HepG2 (cell line): ENCODE measurements around the gene RANBP3. TPM values are rescaled to one million over a fixed set of nuclear protein-coding genes. Genes with fewer than 3 reads are reported as not detected.

Experiments
- ATAC-seq: fragments of 200-7000 bp; cut with Tn5 transposase; 3 replicates; pipeline ENCODE4 v1.9.1; 2020; ENCODE audit warnings: mild to moderate bottlenecking, moderate library complexity
- BruUV-seq: library from RNA; stranded (reverse); fragments of 400-500 nt; replicated peaks from 2 replicates; lab custom pipeline; 2021; lab: Mats Ljungman, UMichigan
- CTCF ChIA-PET: fragments of 300-600 bp; formaldehyde crosslinking; extraction: SDS; loops from one replicate; lab custom pipeline; 2021; ENCODE audit warnings: low total read pairs, inconsistent platforms, low intra/inter-chr PET ratio; lab: Yijun Ruan, JAX
- POLR2A ChIA-PET: fragments of 350-600 bp; sonication (Branson Sonifier 250); formaldehyde crosslinking; loops from one replicate; lab custom pipeline; 2020; ENCODE audit warnings: antibody characterized with exemption, inconsistent platforms; lab: Yijun Ruan, JAX
- DNase-seq: peaks from one replicate; pipeline ENCODE4 v3.0.0-alpha.2; 2015; ENCODE audit warnings: low spot score
- FAIRE-seq: peaks from 3 replicates; lab custom pipeline; 2011; peaks lifted over from hg19 to GRCh38; lab: Jason Lieb, UNC
- H2AFZ ChIP-seq: one replicate; pipeline ENCODE4 v1.6.1; 2011; ENCODE audit warnings: low read length, inconsistent platforms
- H3K27ac ChIP-seq: fragments of 300-600 bp; 3 replicates; pipeline ENCODE4 v1.8.0; 2011; ENCODE audit warnings: mixed run types, mild to moderate bottlenecking, mixed read lengths, low read length, inconsistent platforms; ENCODE audit not compliant: insufficient read depth; ENCODE audit errors: extremely low read length
- H3K27me3 ChIP-seq, 2 experiments: fragments of 200-600 bp in 1 of 2; 2 replicates in 1 of 2; 3 replicates in 1 of 2; pipeline versions ENCODE4 v1.6.0 to v1.8.0; 2011; ENCODE audit warnings: low read length in 2 of 2, mild to moderate bottlenecking in 2 of 2, moderate library complexity in 2 of 2, inconsistent platforms in 1 of 2; ENCODE audit not compliant: insufficient read depth in 2 of 2, control insufficient read depth in 1 of 2
- H3K36me3 ChIP-seq, 2 experiments: fragments of 200-600 bp in 1 of 2; replicated peaks in 1 of 2; 2 replicates in 1 of 2; 3 replicates in 1 of 2; pipeline versions ENCODE4 v1.5.1 to v1.8.0; 2011; ENCODE audit warnings: low read length in 2 of 2, inconsistent platforms in 1 of 2; ENCODE audit not compliant: insufficient read depth in 2 of 2, control insufficient read depth in 1 of 2
- H3K4me1 ChIP-seq: 2 replicates; pipeline ENCODE4 v1.5.1; 2012; ENCODE audit warnings: low read length, inconsistent platforms; ENCODE audit not compliant: insufficient read depth
- H3K4me2 ChIP-seq: 2 replicates; pipeline ENCODE4 v1.6.0; 2011; ENCODE audit warnings: low read depth, low read length, inconsistent platforms
- H3K4me3 ChIP-seq, 3 experiments: fragments of 200-600 bp in 1 of 3; sonication (generic), shearing (Covaris generic) in 1 of 3; replicated peaks in 1 of 3; 2 replicates each; pipeline ENCODE4 v1.5.1; 2011 to 2016; ENCODE audit warnings: low read length in 3 of 3, inconsistent platforms in 2 of 3, low read depth in 2 of 3, mild to moderate bottlenecking in 2 of 3, control low read depth in 1 of 3, mixed read lengths in 1 of 3; ENCODE audit not compliant: insufficient read depth in 1 of 3
- H3K79me2 ChIP-seq: one replicate; pipeline ENCODE4 v1.6.1; 2011; ENCODE audit warnings: low read length, inconsistent platforms; ENCODE audit not compliant: insufficient read depth
- H3K9ac ChIP-seq: 2 replicates; pipeline ENCODE4 v1.6.0; 2011; ENCODE audit warnings: mild to moderate bottlenecking, low read depth, low read length, inconsistent platforms; ENCODE audit not compliant: insufficient read depth
- H3K9me3 ChIP-seq: 2 replicates; pipeline ENCODE4 v1.5.1; 2012; ENCODE audit warnings: mild to moderate bottlenecking, low read length
- H4K20me1 ChIP-seq: 2 replicates; pipeline ENCODE4 v1.6.0; 2011; ENCODE audit warnings: inconsistent platforms, mild to moderate bottlenecking, low read length, moderate library complexity; ENCODE audit not compliant: insufficient read depth
- AHR ChIP-seq: IDR thresholded peaks from 2 replicates; pipeline ENCODE4 v1.6.1; 2018; ENCODE audit warnings: missing genetic modification reagents, missing compliant biosample characterization
- CEBPB ChIP-seq: IDR thresholded peaks from 2 replicates; pipeline ENCODE4 v1.6.1; 2011; ENCODE audit warnings: low read depth, low read length, improper control_type of control experiment, borderline replicate concordance
- EZH2 ChIP-seq: conservative IDR thresholded peaks from 2 replicates; pipeline ENCODE4 v1.6.1; 2012; ENCODE audit warnings: mild to moderate bottlenecking, low read depth, low read length, moderate library complexity
- MYC ChIP-seq: sonication (generic); formaldehyde crosslinking; IDR thresholded peaks from 2 replicates; pipeline ENCODE4 v1.9.0; 2021; ENCODE audit warnings: missing genetic modification reagents, borderline replicate concordance
- RFX3 ChIP-seq: IDR thresholded peaks from 2 replicates; pipeline ENCODE4 v1.6.1; 2016; ENCODE audit warnings: missing biosample characterization, missing genetic modification reagents
- SAP130 ChIP-seq: IDR thresholded peaks from 2 replicates; pipeline ENCODE4 v1.6.1; 2016; ENCODE audit warnings: low read depth
- SUZ12 ChIP-seq: fragments of 150-350 bp; IDR thresholded peaks from 2 replicates; pipeline ENCODE4 v1.6.1; 2014; ENCODE audit warnings: low read depth, low read length
- TCF12 ChIP-seq, 2 experiments: fragments of 450-650 bp in 1 of 2; sonication (generic) in 1 of 2; formaldehyde crosslinking in 1 of 2; IDR thresholded peaks; 2 replicates each; pipeline versions ENCODE4 v1.6.1 to v1.8.0; 2017 to 2022; ENCODE audit warnings: antibody characterized with exemption in 1 of 2, mild to moderate bottlenecking in 1 of 2, missing genetic modification reagents in 1 of 2, moderate library complexity in 1 of 2
- ZMYM3 ChIP-seq: sonication (generic); formaldehyde crosslinking; IDR thresholded peaks from 2 replicates; pipeline ENCODE4 v1.5.1; 2020; ENCODE audit warnings: mild to moderate bottlenecking, missing genetic modification reagents
- ZNF260 ChIP-seq: sonication (generic); formaldehyde crosslinking; IDR thresholded peaks from 2 replicates; pipeline ENCODE4 v1.4.0; 2020; ENCODE audit warnings: missing genetic modification reagents, low read depth, mild to moderate bottlenecking, borderline replicate concordance
- ZNF343 ChIP-seq: sonication (generic); formaldehyde crosslinking; IDR thresholded peaks from 2 replicates; pipeline ENCODE4 v1.4.0; 2020; ENCODE audit warnings: mild to moderate bottlenecking, missing genetic modification reagents
- ZNF496 ChIP-seq: sonication (generic); formaldehyde crosslinking; IDR thresholded peaks from 2 replicates; pipeline ENCODE4 v1.8.1; 2023; ENCODE audit warnings: mild to moderate bottlenecking, moderate library complexity, missing genetic modification reagents; ENCODE audit not compliant: insufficient replicate concordance
- ZNF547 ChIP-seq: sonication (generic); formaldehyde crosslinking; IDR thresholded peaks from 2 replicates; pipeline ENCODE4 v1.5.1; 2020; ENCODE audit warnings: mild to moderate bottlenecking, missing genetic modification reagents
- WGBS: methylation state at CpG from one replicate; pipeline ENCODE4 v1.1.6; 2017; ENCODE audit warnings: low lambda C conversion rate; 5-methylcytosine and 5-hydroxymethylcytosine counted together
- in situ Hi-C: cut with HindIII; loops from 2 replicates; pipeline ENCODE4 v1.10.0; 2017; ENCODE audit warnings: low pct_unique_long_range_greater_than_20kb; ENCODE audit not compliant: extremely low pct_ligation_motif_present
- intact Hi-C: fragments of 100-400 bp; cut with micrococcal nuclease; formaldehyde crosslinking; loops from one replicate; pipeline ENCODE4 v1.10.0; 2022; ENCODE audit not compliant: unreplicated experiment
- polyA plus RNA-seq, 8 experiments: library from polyadenylated mRNA; depleted of rRNA in 3 of 8; stranded (reverse) in 7 of 8; unstranded in 1 of 8; fragments of >200 nt; fragmentation: Illumina TruSeq in 4 of 8; extraction: Trizol in 4 of 8; gene quantifications; 2 replicates each; pipeline versions ENCODE4 v1.2.1 to v1.2.3, GENCODE V29; 2011 to 2016; ENCODE audit warnings: low read depth in 4 of 8, missing spikeins in 1 of 8, mixed read lengths in 1 of 8; ENCODE audit not compliant: insufficient read depth in 1 of 8
- total RNA-seq, 5 experiments: library from RNA; depleted of rRNA; stranded (reverse); fragments of >200 nt; fragmentation: Illumina TruSeq; extraction: Trizol; gene quantifications; 2 replicates each; pipeline ENCODE4 v1.2.3, GENCODE V29; 2016; ENCODE audit warnings: low read depth in 1 of 5

RANBP3 gene
- total and polyA plus RNA-seq, 2 of the 13 experiments (the other 11 are each of a cell fraction or from before 2014, with no cell fraction given): 39.5 to 149 TPM

DNA sequence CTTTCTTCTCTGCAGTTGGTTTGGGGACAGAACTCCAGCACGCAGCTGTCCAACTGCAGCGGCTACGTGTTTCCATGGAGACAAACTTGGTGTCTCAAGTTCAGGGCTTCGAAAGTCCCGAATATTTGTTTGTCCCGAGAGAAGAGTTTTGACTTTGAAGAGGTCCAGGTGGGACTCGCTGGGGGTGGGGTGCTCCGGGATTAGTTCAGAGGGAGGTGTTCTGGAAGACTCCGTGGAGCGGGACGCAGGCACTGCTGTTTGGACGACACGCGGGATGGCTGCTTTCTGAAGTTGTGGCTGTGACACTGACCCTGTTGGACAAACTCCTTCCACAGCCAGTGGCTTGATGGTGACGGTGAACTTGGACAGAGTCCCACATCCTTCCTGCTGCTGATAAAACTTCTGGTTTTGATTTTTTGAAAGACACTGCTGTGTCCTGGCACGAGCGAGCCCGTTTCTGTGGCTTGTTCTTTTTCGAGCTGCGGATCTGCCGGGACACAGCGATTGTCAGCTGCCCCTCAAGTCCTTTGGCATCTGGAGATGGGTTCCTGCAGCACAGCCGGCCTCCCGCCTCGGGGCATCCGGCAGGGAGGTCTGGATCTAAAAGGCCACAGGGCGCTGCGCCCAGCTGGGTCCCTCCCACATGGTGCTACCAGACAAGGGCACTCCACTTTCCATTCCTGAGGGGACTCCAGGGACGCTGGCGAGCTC, 15.9 kb upstream of the RANBP3 start (continued):
- TF ChIP-seq SAP130 (CRISPR knock-in tag) (0 out of 2 replicates have a peak, but pooled peaks have one; percentile 9), MYC (0 out of 2 replicates have a peak, but pooled peaks have one; percentile 11), AHR (CRISPR knock-in tag) (peak; percentile 45; the same call in 1 of the 2 replicates), RFX3 (CRISPR knock-in tag) (peak; percentile 36; the same call in 1 of the 2 replicates), ZNF547 (CRISPR knock-in tag) (0 out of 2 replicates have a peak, but pooled peaks have one; percentile 42), TCF12 (IDR thresholded peaks at IDR 0.05) (no peak), TCF12 (CRISPR knock-in tag; IDR thresholded peaks at IDR 0.05) (0 out of 2 replicates have a peak, but pooled peaks have one; percentile 38), EZH2 (no peak)

DNA sequence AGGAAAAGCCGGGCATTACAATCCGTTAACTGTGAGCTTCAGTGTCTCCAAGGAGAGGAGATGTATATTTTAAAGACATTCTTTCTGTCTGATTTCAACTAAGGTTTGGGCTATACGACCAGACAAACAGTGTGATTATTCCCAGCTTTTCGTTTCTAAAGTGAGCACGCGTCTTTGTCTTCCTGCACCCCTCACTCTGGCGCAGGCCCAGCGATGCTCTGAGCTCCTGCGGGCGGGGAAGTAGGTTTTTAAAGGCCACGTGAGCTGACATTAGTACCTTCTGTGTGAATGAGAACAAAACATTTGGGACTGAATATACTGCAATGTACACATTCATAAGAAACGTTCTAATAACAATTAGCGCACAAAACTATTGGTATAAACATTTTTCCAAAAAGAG, 15.3 kb upstream of the RANBP3 start:
- DNase-seq: no peak
- 0 out of 6 replicates have a peak overlapping the region, but pooled peaks of 1 of the 3 experiments have one; percentile 54 for H3K4me3 ChIP-seq
- POLR2A ChIA-PET: interaction anchor here (1.3 kb wide), 1 partner anchor 13 kb away, joined by 4 read pairs; no protein-coding TSS in a partner anchor
- no peak overlapping the region for H3K9ac ChIP-seq
- H3K27me3 ChIP-seq: peaks cover 0 to 23% of the 10 kb centered on the region in 2 experiments; a peak in 2 of 5 replicates
- H4K20me1 ChIP-seq: no peaks in the 10 kb centered on the region
- no TSS peak for BruUV-seq
- in situ Hi-C loops: no loop called here
- no peak for ATAC-seq
- TF ChIP-seq ZNF496 (CRISPR knock-in tag) (no peak), ZNF343 (no peak), CEBPB (no peak), ZNF260 (CRISPR knock-in tag) (no peak), SUZ12 (no peak), ZMYM3 (CRISPR knock-in tag) (no peak)
- 57% methylated on average over 13 of the region's 13 CpGs for WGBS
- no peak overlapping the region for H3K27ac ChIP-seq
- CTCF ChIA-PET: interaction anchor here (1.0 kb wide), 1 partner anchor 29 kb away, joined by 3 read pairs; no protein-coding TSS in a partner anchor
- intact Hi-C loops: no loop called here
- no peaks in the 10 kb centered on the region for H3K9me3 ChIP-seq
- no peaks in the 10 kb centered on the region for H3K36me3 ChIP-seq
- no peak for FAIRE-seq
- peak overlapping the region; percentile 67 for H3K4me2 ChIP-seq
- H3K4me1 ChIP-seq: peaks cover 40% of the 10 kb centered on the region
- no peak overlapping the region for H2AFZ ChIP-seq
- H3K79me2 ChIP-seq: no peaks in the 10 kb centered on the region
